GM08714 (cell line): ENCODE data around the gene BCL2.
"Not testable (repeated sequence)": the region's sequence is repeated elsewhere in the genome, so short reads cannot be mapped to it uniquely, and the experiment has no call there.

Source experiments
- H3K4me3 ChIP-seq: fragments of 200-500 bp; sonication (Bioruptor generic); 2 replicates; pipeline ENCODE4 v1.5.1; 2014; ENCODE audit warnings: mild to moderate bottlenecking, low read length, inconsistent platforms
- ZNF274 ChIP-seq: IDR thresholded peaks from 2 replicates; pipeline ENCODE4 v1.6.1; 2012; ENCODE audit warnings: mild to moderate bottlenecking, low read depth, low read length

BCL2 gene

GRCh38 chr18:63208676-63209075 is 110.9 kb downstream of the BCL2 start:
- no peak overlapping the region for H3K4me3 ChIP-seq
- TF ChIP-seq ZNF274, result no peak

- TF ChIP-seq ZNF274, result no peak
- H3K4me3 ChIP-seq, result no peak overlapping the region
Observed at GRCh38 chr18:63207835-63208234, 111.7 kb downstream of the BCL2 start.

- no peak overlapping the region for H3K4me3 ChIP-seq
- no peak for TF ChIP-seq ZNF274
Observed at GRCh38 chr18:63207143-63207790, 112.3 kb downstream of the BCL2 start.

- TF ChIP-seq ZNF274, result no peak
Observed at GRCh38 chr18:63206433-63207142, 113.0 kb downstream of the BCL2 start.

GRCh38 chr18:63205791-63206252 is 113.7 kb downstream of the BCL2 start:
- TF ChIP-seq ZNF274, result no peak
- H3K4me3 ChIP-seq, result no peak overlapping the region

More at GRCh38 chr18:63206433-63207142, 113.0 kb downstream of the BCL2 start:
- no peak overlapping the region for H3K4me3 ChIP-seq

- no peak overlapping the region for H3K4me3 ChIP-seq
- TF ChIP-seq ZNF274, result no peak
Observed at GRCh38 chr18:63203497-63203896, 116.1 kb downstream of the BCL2 start.

- no peak for TF ChIP-seq ZNF274
- H3K4me3 ChIP-seq, result no peak overlapping the region
Observed at GRCh38 chr18:63202828-63203227, 116.7 kb downstream of the BCL2 start.

GRCh38 chr18:63201456-63201855 is 118.1 kb downstream of the BCL2 start:
- not testable (repeated sequence) for H3K4me3 ChIP-seq

GRCh38 chr18:63199743-63200241 is 119.8 kb downstream of the BCL2 start:
- H3K4me3 ChIP-seq, result no peak overlapping the region
- TF ChIP-seq ZNF274, result no peak

- TF ChIP-seq ZNF274, result no peak
- no peak overlapping the region for H3K4me3 ChIP-seq
Observed at GRCh38 chr18:63198868-63199742, 120.5 kb downstream of the BCL2 start.

GRCh38 chr18:63198098-63198760 is 121.3 kb downstream of the BCL2 start:
- TF ChIP-seq ZNF274, result no peak
- no peak overlapping the region for H3K4me3 ChIP-seq

- TF ChIP-seq ZNF274, result no peak
- no peak overlapping the region for H3K4me3 ChIP-seq
Observed at GRCh38 chr18:63197246-63197869, 122.2 kb downstream of the BCL2 start.

GRCh38 chr18:63195326-63196159 is 124.0 kb downstream of the BCL2 start:
- no peak overlapping the region for H3K4me3 ChIP-seq
- no peak for TF ChIP-seq ZNF274
